GM18505 (cell line): Measurements from ENCODE around the gene FRMD3.

ENCODE experiments used
- ATAC-seq: cut with Tn5 transposase; IDR thresholded peaks from one replicate; pipeline ENCODE4 v1.9.1; 2021; ENCODE audit not compliant: unreplicated experiment
- POLR2A ChIP-seq: IDR thresholded peaks from 4 replicates; pipeline ENCODE4 v1.6.1; 2011; ENCODE audit warnings: borderline replicate concordance; ENCODE audit not compliant: insufficient read depth, insufficient read length; ENCODE audit errors: extremely low read depth

FRMD3 gene

DNA sequence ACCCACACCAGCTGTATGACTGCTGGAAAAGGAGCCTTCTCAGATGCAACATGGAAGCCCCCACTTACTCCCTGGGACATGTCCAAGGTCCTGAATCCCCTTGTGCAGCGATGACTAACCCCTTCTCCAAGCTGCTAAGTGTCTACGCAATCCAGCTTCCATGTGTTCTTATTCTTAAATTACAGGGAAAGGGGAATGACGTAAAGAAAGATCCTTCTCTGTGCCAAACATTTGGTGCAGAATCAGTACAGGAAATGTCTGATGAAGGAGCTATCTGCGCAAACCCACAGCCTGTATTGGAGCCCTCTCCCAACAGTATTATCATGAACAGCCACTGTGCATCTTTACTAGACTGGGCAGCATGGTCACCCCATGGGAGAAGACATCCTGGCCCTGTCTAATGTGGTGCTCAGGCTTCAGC is 183.2 kb downstream of the FRMD3 start:
- no peak for ATAC-seq
- TF ChIP-seq POLR2A, result no peak

DNA sequence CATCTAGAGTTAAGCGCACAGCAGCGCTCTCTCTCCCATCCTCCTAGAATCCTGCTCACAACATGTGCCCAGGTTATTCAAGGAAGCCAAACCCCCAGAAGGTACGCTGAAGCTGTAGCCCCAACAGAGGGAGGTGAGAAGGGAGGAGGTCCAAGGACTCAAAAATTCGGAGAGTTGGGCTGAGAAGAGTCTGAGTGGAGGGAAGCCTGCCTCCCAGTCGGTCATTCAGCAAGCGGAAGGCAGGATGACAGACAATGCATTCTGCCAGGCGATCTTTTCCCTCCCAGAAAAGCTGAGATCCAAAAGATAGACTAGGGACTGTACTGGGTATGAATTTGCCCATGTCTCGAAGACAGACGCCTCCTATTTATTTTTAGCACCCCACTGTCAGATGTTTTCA is 189.2 kb downstream of the FRMD3 start:
- ATAC-seq, result no peak
- TF ChIP-seq POLR2A, result no peak

DNA sequence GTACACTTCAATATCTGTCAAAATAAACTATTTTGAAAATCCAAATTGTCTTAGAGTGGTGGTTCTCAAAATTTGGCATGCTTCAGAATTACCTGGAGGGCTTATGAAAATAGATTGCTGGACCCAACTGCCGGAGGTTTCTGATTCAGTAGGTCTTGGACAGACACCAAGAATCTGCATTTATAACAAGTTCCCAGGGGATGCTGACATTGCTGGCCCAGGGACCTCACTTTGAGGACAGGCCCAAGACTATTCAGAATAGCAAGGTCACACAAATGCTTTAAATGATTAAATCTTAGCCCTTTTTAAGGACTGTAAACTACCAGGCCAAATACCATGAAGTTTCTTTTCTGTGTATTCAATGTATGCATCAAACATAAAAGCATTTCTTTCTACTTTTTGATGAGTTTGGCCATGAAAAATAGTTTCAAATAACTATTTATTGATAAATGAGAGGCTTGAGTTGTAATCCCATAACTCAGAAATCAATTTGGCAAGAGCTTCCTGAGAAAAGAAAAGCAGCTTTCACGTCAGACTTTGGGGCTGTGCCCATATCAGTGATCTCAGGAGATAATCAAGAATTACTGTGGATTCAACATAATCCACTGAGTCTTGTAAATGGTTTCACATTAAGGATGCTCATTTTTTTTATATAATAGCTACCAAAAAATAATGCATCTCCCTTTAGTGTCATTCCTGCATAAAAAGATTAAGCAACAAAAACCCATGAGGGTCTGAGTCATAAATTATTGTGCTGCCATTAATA is 191.4 kb downstream of the FRMD3 start:
- no peak for TF ChIP-seq POLR2A
- no peak for ATAC-seq

DNA sequence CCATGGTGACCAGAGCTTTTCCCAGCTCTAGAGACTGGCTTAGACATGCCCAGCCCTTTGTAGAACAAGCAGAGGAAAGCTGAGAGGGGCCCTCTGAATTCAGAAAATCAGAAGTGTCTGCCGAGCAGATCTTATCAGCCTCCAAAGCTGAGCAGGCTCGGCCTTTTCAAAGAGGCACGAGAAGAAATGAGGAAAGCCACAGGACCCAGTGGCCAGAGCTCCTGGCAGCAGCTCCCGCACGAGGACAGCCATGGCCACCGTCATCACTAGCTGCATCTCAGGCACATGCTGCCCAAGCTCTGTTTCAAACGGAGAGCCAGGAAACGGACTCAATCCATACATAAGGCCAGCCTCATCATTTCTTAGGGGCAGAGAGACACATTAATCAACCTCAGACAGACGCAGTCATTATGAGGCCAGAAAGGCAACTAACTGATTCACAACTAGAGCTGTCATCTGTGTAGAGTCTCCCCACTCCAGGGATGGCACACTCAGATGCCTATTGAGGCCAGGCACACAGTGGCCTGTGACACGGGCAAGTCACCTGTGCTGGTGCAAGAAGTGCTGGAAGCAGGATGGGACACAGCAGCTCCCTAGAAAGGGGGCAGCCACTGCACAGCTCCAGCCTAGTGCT is 194.7 kb downstream of the FRMD3 start:
- no peak for ATAC-seq
- no peak for TF ChIP-seq POLR2A

DNA sequence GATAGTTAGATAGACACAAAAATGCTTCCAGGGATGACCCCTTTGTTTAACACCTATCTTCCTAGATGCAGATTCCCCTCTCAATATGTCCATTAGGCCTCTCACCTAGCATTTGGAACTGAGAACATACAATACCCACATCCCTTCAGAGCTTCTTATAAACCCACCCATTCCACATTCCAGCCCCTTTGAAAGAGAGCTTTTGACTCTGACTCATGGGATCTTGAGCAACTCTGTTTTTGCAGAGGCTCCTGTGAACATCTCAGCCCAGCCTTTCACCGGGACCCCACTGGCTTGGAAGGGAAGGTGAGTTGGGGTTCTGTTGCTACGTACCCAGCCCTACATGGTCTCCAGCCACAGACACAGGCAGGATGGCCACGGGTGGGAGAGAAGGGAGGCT is 195.5 kb downstream of the FRMD3 start:
- TF ChIP-seq POLR2A, result no peak

DNA sequence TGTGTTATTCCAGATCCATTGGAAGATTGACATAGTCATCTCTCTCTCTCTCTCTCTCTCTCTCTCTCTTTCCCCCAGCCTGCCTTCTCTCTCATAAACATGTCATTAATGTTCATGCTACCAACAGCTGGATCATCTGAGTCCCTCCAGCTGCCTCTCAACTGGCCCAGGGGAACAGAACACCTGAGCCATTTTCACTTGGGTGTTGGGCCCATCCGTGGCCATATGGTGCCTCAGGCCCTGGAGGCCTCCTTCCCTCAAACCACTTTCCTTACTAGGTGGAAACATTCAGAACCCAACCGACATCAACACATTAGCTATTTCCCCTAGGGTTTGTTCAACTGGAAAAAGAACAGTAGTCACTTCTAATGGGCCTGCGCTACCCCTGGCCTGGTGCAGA is 196.2 kb downstream of the FRMD3 start:
- no peak for ATAC-seq
- TF ChIP-seq POLR2A, result no peak

More for the DNA sequence above, 195.5 kb downstream of the FRMD3 start:
- no peak for ATAC-seq

DNA sequence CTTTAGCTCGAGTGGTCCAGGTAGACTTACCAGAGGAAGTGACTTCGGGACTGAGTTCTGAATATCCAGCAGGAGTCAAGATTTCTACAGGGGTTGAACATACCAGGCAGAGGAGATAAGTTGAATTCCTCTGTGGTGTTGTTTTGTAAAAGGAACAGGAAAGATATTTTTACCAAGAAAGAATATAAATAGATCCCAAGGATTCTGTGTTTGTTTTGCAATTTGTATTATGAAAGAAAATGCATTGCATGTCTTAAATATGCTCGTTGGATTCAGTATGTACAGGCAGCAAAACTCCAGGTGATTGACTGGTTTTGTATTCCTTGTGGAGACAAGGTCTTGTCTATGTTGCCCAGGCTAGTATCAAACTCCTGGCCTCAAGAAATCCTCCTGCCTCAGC is 197.8 kb downstream of the FRMD3 start:
- no peak for ATAC-seq
- TF ChIP-seq POLR2A, result no peak

DNA sequence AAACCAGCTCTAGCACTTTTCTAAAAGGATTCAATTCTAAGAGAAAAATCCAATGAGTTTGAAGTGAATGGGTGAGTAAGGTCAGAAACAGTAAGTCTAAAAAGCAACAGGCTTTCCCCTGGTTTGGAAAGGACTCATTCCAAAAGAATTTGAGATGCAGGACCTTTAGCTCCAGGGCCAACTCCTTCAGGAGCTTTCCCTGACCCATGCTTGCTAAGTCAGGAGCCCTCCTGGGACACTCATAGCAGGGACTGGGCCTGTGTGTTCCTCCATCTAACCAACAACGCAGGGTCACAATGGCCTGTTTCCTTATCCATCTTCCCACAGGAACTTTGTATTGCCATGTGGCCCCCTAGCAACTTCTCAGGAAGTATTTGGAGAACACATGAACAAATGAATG is 198.8 kb downstream of the FRMD3 start:
- no peak for TF ChIP-seq POLR2A
- no peak for ATAC-seq

DNA sequence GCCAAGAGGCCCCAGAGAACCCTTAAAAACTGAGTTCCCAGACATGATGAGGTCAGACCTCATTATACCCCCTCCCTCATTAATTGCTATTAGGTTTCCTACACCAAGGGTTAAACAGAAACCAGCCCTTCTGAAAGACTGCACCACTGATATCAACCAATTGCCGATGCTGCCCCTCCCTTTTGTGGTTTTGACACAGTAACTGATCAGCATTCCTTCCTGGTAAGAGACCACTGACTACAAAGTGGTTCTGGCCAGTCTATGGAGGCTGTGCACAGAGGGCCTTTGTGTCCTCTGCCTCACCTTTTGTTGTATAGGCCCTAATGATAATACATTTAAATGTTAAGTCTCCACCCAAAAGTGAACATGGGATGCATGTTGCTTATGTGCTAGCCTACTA is 201.5 kb downstream of the FRMD3 start:
- no peak for ATAC-seq
- TF ChIP-seq POLR2A, result no peak

DNA sequence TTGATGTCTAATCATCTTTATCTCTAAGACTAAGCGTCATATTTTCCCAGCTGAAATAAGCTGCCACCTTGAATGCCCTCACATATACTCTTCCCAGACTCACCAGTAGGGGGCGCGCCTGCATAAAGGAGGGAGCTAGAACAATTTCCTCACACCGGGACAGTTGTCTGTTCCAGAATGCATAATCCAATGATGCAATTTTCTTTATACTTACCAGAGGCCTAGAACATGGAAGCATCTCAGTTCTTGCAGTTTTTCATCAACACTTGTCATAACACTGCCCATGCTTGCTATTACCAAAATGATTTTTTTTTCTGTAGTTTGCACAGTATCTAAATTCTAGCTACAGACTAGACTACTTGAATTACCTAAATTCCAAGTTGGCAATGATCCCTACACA is 203.9 kb downstream of the FRMD3 start:
- no peak for TF ChIP-seq POLR2A
- peak; percentile 61 for ATAC-seq

DNA sequence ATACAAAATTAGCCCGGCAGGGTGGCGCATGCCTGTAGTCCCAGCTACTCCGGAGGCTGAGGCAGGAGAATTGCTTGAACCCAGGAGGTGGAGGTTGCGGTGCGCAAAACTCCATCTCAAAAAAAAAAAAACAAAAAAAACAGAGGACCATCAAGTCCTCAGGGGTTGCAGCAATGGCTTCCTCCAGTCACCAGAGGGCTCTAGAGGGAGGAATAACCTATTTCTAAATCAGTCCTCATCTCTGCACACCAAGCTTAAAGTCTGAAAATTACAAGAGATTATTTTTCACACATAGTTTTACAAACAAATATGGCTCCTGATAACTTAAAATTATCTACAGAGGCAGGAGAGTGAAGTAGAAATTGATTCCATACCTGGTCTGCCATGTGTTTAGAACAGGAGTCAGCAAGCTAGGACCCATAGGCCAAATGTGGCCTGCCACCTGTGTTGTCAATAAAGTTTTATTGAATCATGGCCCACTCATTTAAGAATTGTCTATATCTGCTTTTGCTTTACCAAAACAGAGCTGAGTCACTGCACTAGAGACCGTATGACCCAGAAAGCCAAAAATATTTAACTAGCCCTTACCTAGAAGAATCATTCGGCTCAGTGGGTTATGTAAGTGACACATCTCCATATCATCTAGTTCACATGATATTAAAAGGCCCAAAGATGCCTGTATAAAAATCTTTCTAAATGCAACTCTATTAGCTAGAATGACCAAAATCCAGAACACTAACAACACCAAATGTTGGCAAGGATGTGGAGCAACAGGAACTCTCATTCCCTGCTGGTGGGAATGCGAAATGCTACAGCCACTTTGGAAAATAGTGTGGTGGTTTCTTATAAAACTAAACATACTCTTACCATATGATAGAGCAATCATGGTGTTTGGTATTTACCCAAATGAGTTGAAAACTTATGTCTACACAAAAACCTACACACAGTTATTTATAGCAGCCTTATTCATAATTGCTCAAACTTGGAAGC is 207.7 kb downstream of the FRMD3 start:
- ATAC-seq, result no peak
- TF ChIP-seq POLR2A, result no peak

DNA sequence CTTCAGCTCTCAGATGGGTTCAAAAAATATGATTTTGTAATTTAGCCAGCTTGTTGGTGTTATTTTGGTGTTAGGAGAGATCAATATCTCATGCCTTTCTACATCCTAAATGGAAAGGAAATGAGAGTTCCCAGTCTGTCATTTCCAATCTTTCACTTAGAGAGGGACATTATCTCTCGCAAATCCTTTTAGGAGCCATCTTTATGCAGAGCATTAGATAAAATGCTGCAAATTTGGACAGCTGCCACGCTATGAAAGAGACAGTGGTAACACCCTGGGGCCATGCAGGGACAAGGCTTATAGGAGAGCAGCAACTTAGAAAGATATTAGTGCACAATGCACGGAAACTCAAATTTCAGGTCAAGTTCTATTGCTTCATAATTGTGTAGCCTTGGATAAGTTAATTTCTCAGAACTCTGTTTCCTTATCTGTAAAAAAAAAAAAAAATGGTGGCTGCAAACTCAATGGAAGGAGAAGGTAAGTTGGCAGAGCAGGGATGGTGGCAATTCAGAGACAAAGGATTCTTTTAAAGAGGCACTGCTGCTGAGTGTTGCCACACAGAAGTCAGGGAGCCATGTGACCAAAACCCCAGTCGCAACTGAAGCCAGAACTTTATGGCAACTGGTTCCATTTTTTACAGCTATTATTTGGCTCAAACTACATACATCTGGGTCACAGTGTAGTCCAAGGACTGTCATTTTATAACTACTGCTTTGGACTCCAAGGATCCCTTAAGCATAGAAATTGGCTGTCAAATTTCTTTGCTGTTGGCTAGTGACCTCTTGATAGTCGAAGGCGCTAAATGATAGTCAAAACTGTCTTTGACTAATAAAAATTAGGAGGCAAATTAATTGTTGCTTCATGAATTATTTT is 210.2 kb downstream of the FRMD3 start:
- ATAC-seq, result no peak
- TF ChIP-seq POLR2A, result no peak
